Upper lobe of left lung (tissue), 6 donors: ENCODE results near the gene COQ10A. TPM values are rescaled to one million over a fixed set of nuclear protein-coding genes. Genes with fewer than 3 reads are reported as not detected.

Source experiments
- ATAC-seq, 2 donors: fragments of 200-7000 bp; cut with Tn5 transposase; one replicate each; pipeline ENCODE4 v1.9.1; 2022; ENCODE audit warnings: mild to moderate bottlenecking in 2 of 2, moderate library complexity in 2 of 2; ENCODE audit not compliant: low FRiP score in 2 of 2
- DNase-seq, 2 donors: peaks; one replicate each; pipeline ENCODE4 v3.0.0-alpha.2; 2019 to 2020
- H3K27ac ChIP-seq, 4 donors: fragments of 200-600 bp; sonication (generic); one replicate each; pipeline ENCODE4 v1.5.1; 2016 to 2019
- H3K27me3 ChIP-seq, 4 donors: fragments of 200-600 bp; sonication (generic); one replicate each; pipeline ENCODE4 v1.5.1; 2017 to 2019
- H3K36me3 ChIP-seq, 4 donors: fragments of 200-600 bp; sonication (generic); one replicate each; pipeline ENCODE4 v1.5.1; 2016 to 2019
- H3K4me1 ChIP-seq, 4 donors: fragments of 200-600 bp; sonication (generic); one replicate each; pipeline ENCODE4 v1.5.1; 2018 to 2019
- H3K4me3 ChIP-seq, 4 donors: fragments of 200-600 bp; sonication (generic); one replicate each; pipeline ENCODE4 v1.5.1; 2017 to 2019; ENCODE audit warnings: mild to moderate bottlenecking in 2 of 4, moderate library complexity in 1 of 4
- H3K9me3 ChIP-seq, 4 donors: fragments of 200-600 bp; sonication (generic); one replicate each; pipeline ENCODE4 v1.5.1; 2018 to 2019
- EP300 ChIP-seq, 4 donors: sonication (generic); formaldehyde crosslinking; IDR thresholded peaks; one replicate each; pipeline ENCODE4 v1.5.1; 2017; ENCODE audit warnings: antibody characterized with exemption in 4 of 4, control low read depth in 2 of 4
- POLR2A ChIP-seq, 4 donors: fragments of 450-650 bp; IDR thresholded peaks; one replicate each; pipeline ENCODE4 v1.5.1; 2016 to 2017; ENCODE audit warnings: antibody characterized with exemption in 4 of 4, mild to moderate bottlenecking in 2 of 4
- POLR2AphosphoS5 ChIP-seq, 2 donors: sonication (generic); formaldehyde crosslinking; IDR thresholded peaks; one replicate each; pipeline ENCODE4 v1.5.1; 2017; ENCODE audit warnings: antibody characterized with exemption in 2 of 2
- WGBS, 2 donors: methylation state at CpG; one replicate each; pipeline ENCODE4 v1.1.5; 2017 to 2018; 5-methylcytosine and 5-hydroxymethylcytosine counted together
- total RNA-seq, 6 donors: library from RNA; depleted of rRNA in 4 of 6; stranded (reverse); fragments of >200 nt in 4 of 6; gene quantifications; one replicate each; pipeline versions ENCODE4 v1.1.0 to v1.2.1, GENCODE V29; 2016 to 2021
- TF ChIP-seq, protein P1 (sequence below), 6 experiments: fragments of 450-650 bp in 4 of 6; fragments of 200-600 bp in 2 of 6; sonication (generic) in 2 of 6; IDR thresholded peaks; one replicate each; pipeline ENCODE4 v1.5.1; 2016 to 2019; ENCODE audit warnings: antibody characterized with exemption in 6 of 6
- donor health status: DM: no; HTN: no; CAD: no; lungs with moderate emphysema.
- donor health status: DM: no; HTN: yes; CAD: no; lungs with severe emphysema.

The COQ10A gene
- total RNA-seq, 6 donors from 2014 or later, result 12.8 to 26.3 (median 17.5) TPM

GRCh38 chr12:56298828-56299227 lies 32.1 kb downstream of the COQ10A start:
- peak overlapping the region in 3 of 4 donors; percentile 94 to 95 (median 95) for H3K27ac ChIP-seq
- H3K4me3 ChIP-seq, result peak overlapping the region in 3 of 4 donors; percentile 66 to 93 (median 82)
- H3K4me1 ChIP-seq, result peaks cover 32 to 57% (median 46%) of the 10 kb centered on the region in 4 donors
- ATAC-seq, result no peak
- H3K9me3 ChIP-seq, result no peaks in the 10 kb centered on the region
- no peak for DNase-seq
- WGBS, 2 donors, result 68 to 74% methylated on average over 5 of the region's 5 CpGs
- no peak for TF ChIP-seq POLR2A (IDR thresholded peaks at IDR 0.05)
- no peak for TF ChIP-seq POLR2AphosphoS5 (IDR thresholded peaks at IDR 0.05)
- TF ChIP-seq EP300 (IDR thresholded peaks at IDR 0.05), result no peak
- TF ChIP-seq, protein P1, sequence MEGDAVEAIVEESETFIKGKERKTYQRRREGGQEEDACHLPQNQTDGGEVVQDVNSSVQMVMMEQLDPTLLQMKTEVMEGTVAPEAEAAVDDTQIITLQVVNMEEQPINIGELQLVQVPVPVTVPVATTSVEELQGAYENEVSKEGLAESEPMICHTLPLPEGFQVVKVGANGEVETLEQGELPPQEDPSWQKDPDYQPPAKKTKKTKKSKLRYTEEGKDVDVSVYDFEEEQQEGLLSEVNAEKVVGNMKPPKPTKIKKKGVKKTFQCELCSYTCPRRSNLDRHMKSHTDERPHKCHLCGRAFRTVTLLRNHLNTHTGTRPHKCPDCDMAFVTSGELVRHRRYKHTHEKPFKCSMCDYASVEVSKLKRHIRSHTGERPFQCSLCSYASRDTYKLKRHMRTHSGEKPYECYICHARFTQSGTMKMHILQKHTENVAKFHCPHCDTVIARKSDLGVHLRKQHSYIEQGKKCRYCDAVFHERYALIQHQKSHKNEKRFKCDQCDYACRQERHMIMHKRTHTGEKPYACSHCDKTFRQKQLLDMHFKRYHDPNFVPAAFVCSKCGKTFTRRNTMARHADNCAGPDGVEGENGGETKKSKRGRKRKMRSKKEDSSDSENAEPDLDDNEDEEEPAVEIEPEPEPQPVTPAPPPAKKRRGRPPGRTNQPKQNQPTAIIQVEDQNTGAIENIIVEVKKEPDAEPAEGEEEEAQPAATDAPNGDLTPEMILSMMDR (IDR thresholded peaks at IDR 0.05), result no peak
- no peaks in the 10 kb centered on the region for H3K27me3 ChIP-seq
- peaks cover 0 to 24% (median 2%) of the 10 kb centered on the region in 4 donors for H3K36me3 ChIP-seq

GRCh38 chr12:56299308-56299852 lies 32.6 kb downstream of the COQ10A start:
- H3K36me3 ChIP-seq, result peaks cover 0 to 21% (median 2%) of the 10 kb centered on the region in 4 donors
- WGBS, 2 donors, result 1 to 2% methylated on average over 10 of the region's 10 CpGs

GRCh38 chr12:56299853-56300643 lies 33.3 kb downstream of the COQ10A start, which contains the start of gene CS:
TSS of gene CS (minus strand) at chr12:56300330. CDS start at chr12:56300201, 129 bp downstream.
- peak; percentile 99 to 100 for ATAC-seq
- Histone ChIP-seq H3K27ac (peak within 1 kb of the TSS; percentile 93 to 95 (median 94)), H3K4me3 (peak within 1 kb of the TSS; percentile 66 to 93 (median 86)), H3K4me1 (peaks cover 32 to 53% (median 41%) of the 10 kb centered on the region in 4 donors), H3K36me3 (peaks cover 0 to 17% (median 2%) of the 10 kb centered on the region in 4 donors), H3K27me3 (no peaks in the 10 kb centered on the region), H3K9me3 (no peaks in the 10 kb centered on the region)
- 0 to 1% methylated on average over 25 to 51 of the region's 63 CpGs for WGBS, 2 donors
- TF ChIP-seq POLR2AphosphoS5 (IDR thresholded peaks at IDR 0.05) (peak; percentile 1 to 73), POLR2A (IDR thresholded peaks at IDR 0.05) (peak in 3 of 4 donors; percentile 47 to 89 (median 67)), EP300 (IDR thresholded peaks at IDR 0.05) (no peak)
- TF ChIP-seq, protein P1 (IDR thresholded peaks at IDR 0.05), result peak in 1 of 6 experiments; percentile 16
- DNase-seq, result peak; percentile 99 to 100

More at GRCh38 chr12:56299308-56299852, 32.6 kb downstream of the COQ10A start:
- TF ChIP-seq POLR2AphosphoS5 (IDR thresholded peaks at IDR 0.05) (no peak), EP300 (IDR thresholded peaks at IDR 0.05) (no peak), POLR2A (IDR thresholded peaks at IDR 0.05) (no peak)
- TF ChIP-seq, protein P1 (IDR thresholded peaks at IDR 0.05), result no peak
- Histone ChIP-seq H3K27me3 (no peaks in the 10 kb centered on the region), H3K9me3 (no peaks in the 10 kb centered on the region), H3K4me3 (peak overlapping the region; percentile 66 to 93 (median 86)), H3K4me1 (peaks cover 32 to 53% (median 43%) of the 10 kb centered on the region in 4 donors), H3K27ac (peak overlapping the region; percentile 93 to 95 (median 94))
- ATAC-seq (peak; percentile 0 to 7), DNase-seq (peak in 1 of 2 donors; percentile 25)

- WGBS, 2 donors, result 38 to 48% methylated on average over 21 of the region's 21 CpGs
- Histone ChIP-seq H3K27ac (peak overlapping the region; percentile 93 to 95 (median 94)), H3K27me3 (no peaks in the 10 kb centered on the region), H3K36me3 (peaks cover 0 to 17% (median 2%) of the 10 kb centered on the region in 4 donors), H3K4me3 (peak overlapping the region; percentile 36 to 93 (median 74)), H3K4me1 (peaks cover 32 to 51% (median 41%) of the 10 kb centered on the region in 4 donors), H3K9me3 (no peaks in the 10 kb centered on the region)
- no peak for DNase-seq
- TF ChIP-seq POLR2AphosphoS5 (IDR thresholded peaks at IDR 0.05) (no peak), POLR2A (IDR thresholded peaks at IDR 0.05) (no peak)
- TF ChIP-seq, protein P1 (IDR thresholded peaks at IDR 0.05), result no peak
- ATAC-seq, result peak; percentile 0 to 56
Measured at GRCh38 chr12:56300644-56301464, 34.1 kb downstream of the COQ10A start.
